SHP77 treated with DMSO at 0.1 percent for 48 hours (cell line): ENCODE measurements around the gene VPREB3.
"Not testable (repeated sequence)": the region's sequence is repeated elsewhere in the genome, so short reads cannot be mapped to it uniquely, and the experiment has no call there.

ENCODE experiments used
- DNase-seq: peaks from one replicate; lab custom pipeline; 2025; lab: John Stamatoyannopoulos, UW

Gene VPREB3

DNA sequence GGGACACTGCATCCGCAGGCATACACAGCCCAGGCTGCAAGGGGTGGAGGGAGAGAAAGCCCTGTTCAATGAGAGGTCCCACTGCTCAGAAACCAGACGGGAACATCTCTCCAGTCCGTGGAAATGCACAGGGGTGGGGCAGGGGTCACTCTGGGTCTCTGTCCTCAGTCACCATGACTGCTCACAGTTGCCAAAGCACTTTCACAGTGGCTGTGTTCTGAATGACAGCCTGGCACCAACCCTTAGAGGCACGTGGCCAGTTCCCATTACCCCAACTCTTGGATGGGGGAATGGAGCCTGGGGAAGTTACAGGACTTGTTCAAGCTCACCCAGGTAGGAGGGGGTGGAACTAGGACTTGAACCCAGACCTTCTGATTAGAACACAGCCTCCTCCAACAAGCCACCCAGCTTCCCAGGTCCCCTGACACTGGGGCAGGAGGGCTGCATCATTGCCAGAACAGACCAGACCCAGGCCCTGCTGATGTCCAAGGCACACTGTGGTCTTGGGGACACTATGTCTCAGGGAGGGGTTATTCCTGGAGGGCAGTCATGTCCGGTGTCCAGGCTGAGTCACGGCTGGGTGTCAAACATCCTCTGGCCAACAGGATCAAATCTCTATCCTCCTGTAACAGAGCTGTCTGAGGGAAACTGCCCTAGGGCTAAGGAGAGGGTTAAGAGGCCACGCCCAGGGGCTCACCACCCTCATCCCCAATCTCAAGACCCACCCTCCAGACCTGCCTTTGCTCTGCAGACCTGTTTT lies 11.5 kb downstream of the VPREB3 start:
- no peak for DNase-seq

DNA sequence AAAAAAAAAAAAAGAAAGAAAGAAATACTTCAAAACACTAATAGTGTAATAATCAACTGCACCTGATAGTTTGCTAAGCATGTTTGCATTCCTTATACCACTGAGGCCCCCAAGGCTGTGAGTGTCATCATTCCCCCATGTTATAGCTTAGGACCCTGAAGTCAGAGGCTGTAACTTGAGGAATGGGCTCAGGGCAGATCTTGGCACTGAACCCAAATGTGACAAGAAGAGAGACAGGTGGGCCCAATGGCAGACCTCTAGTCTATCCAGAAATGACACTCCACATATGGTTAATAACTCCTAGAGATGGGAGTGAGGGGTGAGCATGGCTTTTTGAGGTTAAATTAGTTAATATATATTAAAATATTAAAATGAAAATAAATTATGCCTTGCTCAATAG lies 16.5 kb downstream of the VPREB3 start:
- DNase-seq: no peak

DNA sequence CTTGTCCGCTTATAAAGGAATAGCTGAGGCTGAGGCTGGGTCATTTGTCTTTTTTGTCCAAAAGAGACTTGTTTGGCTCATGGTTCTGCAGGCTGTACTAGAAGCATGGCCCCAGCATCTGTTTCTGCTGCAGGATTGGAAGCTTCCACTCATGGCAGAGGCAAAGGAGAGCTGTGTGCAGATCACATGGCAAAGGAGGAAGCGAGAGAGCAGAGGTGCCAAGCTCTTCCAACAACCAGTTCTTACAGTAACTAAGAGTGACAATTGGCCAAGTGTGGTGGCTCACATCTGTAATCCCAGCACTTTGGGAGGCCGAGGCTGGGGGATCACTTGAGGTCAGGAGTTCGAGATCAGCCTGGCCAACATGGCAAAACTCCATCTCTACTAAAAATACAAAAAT lies 26.1 kb downstream of the VPREB3 start:
- not testable (repeated sequence) for DNase-seq

DNA sequence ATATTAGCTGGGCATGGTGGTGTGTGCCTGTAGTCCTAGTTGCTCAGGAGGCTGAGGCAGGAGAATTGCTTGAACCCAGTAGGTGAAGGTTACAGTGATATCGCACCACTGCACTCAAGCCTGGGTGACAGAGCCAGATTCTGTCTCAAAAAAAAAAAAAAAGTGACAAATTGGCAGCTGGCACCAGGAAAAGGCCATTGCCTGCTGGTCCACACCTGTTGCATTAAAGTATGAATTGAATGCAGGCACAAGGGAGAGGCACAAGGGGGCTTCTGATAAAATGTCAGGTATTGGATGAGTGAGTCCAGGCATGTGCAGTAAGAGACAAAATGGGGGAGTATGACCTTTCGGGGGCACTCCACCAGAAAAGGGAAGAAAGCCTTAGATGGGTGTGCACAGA lies 31.5 kb downstream of the VPREB3 start:
- no peak for DNase-seq

DNA sequence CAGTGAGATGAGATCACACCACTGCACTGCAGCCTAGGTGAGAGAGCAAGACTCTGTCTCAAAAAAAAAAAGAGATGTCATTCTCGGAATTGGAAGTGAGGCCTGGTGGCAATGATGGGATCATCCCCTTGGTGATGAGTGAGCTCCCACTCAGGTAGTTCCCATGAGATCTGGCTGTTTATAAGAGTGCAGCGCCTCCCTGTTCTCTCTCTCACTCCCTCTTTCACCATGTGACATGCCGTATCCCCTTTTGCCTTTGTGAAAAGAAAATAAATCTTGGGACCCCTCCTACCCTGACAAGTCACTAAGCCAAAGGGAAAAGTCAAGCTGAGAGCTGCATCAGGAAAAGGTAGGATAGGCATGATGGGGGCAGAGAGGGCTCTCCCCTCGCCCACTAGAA lies 32.1 kb downstream of the VPREB3 start:
- DNase-seq: no peak

DNA sequence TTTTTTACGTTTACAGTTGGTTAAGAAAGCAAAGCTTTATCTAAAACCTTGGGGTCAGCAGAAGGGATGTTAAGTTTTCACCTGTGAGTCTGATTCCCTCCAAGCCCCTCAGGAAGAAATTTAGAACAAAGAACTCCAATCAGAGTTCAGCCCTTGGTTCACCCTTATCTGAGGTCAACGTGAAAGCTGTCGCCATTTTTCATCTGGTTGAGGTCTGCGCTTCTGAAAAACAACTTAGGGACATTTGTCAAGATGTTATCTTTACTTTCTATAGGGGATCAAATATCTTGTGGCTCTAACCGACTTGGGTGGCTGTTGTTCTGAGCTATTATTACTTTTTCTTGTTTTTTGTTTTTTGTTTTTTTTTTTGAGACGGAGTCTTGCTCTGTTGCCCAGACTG lies 33.4 kb downstream of the VPREB3 start:
- DNase-seq: no peak

DNA sequence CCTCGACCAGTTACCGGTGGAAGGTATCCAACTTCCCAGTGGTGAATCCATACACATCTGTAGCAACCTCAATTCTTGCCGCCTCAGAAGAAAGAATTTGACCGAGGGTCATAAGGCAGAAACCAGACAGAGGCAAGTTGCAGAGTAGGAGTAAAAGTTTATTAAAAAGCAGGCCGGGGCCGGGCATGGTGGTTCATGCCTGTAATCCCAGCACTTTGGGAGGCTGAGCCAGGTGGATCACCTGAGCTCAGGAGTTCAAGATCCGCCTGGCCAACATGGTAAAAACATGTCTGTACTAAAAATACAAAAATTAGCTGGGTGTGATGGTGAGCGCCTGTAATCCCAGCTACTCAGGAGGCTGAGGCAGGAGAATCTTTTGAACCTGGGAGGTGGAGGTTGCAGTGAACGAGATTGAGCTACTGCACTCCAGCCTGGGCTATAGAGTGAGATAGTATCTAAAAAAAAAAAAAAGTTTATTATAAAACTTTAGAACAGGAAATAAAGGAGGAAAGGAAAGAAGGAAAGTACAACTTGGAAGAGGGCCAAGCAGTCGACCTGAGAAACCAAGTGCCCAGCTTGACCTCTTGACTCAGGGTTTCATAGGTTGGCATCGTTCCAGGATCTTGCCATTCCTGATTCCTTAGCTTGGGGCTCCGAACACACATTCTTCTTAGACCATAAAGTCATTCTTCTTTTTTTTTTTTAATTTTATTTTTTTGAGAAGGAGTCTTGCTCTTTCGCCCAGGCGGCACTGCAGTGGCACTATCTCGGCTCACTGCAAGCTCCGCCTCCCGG lies 35.7 kb downstream of the VPREB3 start:
- DNase-seq: no peak

DNA sequence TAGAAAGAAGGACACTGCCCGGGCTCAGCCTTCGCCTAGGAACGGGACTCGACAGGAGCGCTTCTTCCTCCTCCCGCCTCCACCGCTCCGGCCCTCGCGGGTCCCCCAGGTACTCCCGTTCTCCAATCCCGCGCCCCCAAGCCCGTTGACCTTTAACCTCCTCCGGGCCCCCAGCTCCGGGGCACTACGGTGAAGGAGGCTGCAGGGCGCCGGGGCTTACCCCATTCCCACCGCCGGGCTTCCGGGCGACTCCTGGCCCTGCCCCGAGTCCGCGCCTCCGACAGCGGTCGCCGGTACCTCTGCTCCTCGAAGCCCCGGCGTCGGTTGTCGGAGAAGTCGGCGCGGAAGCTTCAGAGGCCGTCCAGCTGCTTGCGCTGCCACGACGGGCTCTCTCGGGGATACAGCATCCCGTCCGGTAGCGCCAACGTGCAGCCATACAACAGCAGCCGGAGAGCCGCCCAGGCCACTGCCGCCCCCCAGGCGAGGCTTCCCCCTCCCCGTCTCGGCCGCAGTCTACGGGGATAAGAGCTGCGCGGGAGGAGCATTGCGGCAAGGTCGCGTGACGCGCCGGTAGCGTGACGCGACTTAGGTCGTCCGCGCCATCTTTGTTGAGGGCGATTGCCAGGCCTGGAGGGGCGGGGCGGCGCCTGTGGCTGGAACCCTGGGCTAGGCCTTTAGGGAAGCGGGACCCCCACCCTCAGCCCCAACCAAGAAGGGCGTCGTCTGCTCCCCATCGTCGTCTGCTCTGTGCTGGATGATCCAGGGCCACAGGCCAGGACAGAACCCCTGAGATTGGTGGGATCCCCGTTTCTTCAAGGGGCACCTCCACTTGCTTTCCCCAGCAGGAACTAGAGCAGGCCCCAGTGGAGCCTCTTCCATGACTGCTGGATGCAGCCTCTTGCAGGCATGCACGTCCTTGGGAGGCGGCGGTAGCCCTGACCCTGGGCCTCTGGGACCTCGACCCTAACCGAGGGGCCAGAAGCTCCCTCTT lies 37.1 kb downstream of the VPREB3 start:
- peak; percentile 53 for DNase-seq

DNA sequence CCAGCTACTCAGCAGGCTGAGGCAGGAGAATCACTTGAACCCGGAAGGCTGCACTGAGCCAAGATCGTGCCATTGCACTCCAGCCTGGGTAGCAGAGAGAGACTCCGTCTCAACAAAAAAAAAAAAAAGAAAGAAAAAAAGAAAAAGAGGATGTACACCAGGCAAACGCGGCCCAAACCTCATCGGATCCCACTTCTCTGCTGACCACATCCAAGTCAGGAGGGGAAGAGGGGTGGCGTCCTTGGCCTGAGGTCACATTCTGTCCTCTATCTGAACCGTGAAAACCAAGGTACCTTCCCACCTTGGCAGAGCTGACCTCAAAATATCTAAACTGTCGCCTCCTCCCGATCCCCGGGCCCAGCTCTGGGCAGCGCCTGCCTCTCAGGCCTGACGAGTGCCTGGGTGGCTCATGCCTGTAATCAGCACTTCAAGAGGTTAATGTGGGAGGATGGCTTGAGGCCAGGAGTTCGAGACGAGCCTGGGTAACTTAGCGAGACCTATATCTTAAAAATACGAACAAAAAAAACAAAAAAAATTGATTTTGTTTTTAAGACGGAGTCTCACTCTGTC lies 38.3 kb downstream of the VPREB3 start:
- DNase-seq: no peak

DNA sequence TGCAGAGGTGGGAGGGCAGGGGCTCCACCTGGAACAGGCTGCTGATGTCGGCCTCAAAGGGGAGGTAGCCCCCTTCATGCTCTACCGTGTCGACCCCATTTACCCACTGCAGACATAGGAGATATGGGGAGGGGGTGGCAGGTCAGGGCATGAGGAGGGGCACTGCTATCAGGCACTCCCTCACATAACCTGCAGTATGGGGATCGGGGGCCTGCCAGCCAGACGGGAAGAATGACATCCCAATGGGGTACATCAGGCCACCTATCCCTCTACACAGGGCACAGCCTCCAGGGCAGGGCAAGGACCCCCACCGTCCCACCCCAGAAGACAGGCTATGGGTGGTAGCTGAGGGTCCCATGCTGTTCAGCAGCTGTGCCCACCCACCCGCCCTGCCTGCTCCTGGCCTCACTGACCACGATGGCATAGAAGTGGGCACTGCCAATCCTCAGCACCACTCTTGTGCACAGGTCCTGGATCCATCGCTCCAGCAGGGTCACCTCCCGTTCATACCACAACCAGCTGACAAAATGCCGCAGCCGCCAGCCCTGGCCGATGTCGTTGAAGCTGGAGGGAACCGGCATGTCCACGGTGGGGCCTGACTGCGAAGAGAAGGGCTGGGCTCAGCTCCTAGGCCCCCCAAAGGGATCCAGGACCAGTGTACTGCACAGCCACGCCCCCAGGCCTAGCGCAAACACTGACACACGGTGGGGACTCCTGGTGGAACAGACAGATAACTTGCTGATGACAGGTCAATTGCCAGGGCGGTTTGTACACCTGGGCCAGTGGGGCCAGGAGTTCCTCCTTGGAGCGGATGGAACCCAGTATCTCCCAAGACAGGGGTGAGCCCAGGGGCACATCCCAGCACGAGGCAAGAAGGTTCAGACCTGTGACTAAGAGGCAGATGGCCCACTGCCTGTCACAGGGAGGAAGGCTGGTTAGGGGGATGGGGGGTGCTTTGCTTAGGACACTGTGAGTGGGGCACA lies 39.3 kb downstream of the VPREB3 start:
- no peak for DNase-seq

DNA sequence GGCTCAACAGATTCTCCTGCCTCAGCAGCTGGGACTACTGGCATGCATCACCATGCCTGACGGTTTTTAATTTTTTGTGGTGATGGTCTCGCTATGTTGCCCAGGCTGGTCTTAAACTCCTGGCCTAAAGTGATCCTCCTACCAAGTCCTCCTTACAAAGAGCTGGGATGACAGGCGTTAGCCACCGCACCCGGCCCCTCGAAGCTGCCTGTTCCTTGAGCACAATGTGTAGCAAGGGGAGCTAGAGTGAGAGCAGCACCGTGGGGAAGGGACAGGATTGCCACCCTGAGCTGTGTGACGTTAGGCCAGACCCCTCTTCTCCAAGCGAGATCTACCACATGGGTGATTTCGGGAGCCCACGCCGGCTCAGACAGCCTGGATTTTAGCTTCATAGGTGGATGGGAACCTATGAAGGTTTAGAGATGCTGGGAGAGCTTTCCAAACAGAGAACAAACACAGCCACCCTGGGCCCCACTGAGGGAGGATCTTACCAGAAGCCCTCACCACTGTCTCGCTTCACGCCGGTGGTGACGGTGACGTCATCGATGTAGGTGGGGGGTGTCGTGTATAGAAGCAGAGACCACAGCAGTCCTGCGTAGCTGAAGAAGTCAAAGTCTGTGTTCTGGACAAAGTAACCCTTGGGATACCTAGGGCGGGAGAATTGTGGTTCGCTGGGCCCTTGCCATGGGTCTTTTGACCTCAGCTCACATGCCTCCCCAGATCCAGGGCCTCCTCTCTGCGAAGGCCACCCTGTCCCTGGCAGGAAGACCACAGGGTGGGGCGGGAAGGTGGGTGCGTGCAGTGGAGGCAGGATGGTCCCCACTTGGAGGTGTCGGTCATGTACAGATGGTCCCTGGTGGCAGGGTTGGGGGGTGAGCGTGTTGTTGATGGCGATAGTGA lies 40.3 kb downstream of the VPREB3 start:
- no peak for DNase-seq

DNA sequence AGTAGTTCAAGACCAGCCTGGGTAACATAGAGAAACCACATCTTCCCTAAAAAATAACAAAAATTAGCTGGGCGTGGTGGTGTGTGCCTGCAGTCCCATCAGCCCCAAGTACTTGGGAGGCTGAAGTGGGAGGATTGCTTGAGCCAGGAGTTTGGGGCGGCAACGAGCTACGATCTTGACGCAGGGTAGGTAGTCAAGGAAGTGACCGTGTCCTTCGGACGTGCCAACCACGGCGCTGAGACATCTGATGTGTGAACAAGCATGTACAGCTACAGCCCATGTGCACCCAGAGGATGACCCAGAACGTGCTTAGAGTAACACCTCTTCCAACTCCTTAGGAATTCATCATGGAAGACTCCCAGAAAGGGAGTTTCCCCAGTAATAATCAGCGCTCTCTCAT lies 42.0 kb downstream of the VPREB3 start:
- DNase-seq: no peak

DNA sequence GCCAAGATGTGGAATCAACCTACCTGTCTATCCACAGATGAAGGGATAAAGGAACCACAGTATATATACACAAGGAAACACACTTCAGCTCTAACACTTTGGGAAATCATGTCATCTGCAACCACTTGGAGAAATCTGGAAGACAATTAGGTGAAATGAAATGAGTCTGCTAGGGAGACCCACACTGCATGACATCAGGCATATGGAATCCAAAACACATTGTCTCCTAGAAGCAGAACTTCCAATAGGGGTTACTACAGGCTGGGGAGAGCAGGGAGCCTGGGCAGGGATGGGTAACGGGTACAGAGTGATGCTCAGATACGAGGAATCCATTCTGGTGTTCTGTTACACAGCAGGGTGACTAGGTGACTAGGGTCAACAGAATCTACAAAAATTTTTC lies 45.1 kb downstream of the VPREB3 start:
- DNase-seq: no peak

DNA sequence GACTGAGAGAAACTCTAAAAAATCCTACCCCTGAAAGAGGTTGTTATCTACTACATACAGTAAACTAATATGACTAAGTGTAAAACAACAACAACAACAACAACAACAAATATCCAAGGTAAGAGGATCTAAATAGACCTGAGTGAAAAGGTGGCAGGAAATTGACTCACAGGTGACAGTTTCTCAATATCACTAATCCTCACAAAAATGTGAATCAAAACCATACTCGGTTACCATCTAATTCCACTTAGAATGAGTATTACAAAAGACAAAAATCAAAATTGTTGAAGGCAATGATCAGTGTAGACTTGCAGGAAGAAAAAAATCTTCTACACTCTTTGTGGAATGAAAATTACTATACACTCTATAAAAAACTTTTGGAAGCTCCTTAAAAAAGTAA lies 46.0 kb downstream of the VPREB3 start:
- DNase-seq: no peak

DNA sequence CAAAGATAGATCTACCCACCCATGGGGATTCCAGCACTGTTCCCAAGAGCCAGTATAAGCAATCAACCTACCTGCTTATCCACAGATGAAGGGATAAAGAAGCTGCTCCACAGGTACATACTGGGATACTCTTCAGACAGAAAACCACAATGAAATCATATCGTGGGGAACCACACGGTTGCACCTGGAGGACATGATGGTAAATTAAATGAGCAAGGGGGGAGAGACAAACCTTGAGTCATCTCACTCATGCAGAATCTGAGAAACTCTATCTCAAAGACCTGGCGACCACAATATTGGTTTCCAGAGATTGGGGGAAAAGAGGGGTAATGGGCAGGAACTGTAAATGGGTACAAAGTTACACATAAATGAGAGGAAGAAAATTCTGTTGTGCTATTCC lies 48.9 kb downstream of the VPREB3 start:
- no peak for DNase-seq

DNA sequence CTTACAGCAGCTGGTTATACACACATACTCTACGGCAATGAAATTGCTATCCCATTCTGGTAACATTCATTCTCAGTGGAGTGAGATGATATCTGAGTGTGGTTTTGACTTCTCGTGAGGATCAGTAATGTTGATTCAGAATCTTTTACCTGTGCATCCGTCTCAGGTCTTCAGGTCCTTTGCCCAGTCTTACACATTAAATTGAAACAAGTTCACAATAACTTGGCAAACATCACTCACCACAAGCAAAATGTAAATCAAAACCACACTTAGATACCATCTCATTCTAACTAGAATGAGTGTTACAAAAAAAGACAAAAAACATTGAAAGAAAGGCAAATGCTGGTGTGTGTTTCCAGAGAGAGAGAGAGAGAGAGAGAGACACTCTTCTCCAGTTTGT lies 49.4 kb downstream of the VPREB3 start:
- no peak for DNase-seq

DNA sequence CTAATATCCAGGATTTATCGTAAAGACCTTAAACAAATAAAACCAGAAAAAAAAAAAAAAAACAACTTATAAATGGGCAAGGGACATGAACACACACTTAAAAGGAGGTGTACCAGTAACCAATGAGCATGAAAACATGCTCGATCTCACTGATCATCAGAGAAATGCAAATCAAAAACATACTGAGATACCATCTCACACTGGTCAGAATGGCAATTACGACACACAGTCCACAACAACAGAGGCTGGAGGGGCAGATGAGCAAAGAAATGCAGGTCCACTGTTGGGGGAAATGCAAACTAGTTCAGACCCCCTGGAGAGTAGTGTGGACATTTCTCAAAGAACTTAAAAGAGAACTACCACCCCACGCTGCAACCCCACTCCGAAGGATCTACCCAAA lies 50.2 kb downstream of the VPREB3 start:
- no peak for DNase-seq
